Posterior vena cava (tissue), 2 donors: ENCODE results near the gene DDAH1. TPM values are rescaled to one million over a fixed set of nuclear protein-coding genes. Genes with fewer than 3 reads are reported as not detected.

ENCODE experiments used
- DNase-seq: peaks from one replicate; pipeline ENCODE4 v3.0.0-alpha.2; 2020; ENCODE audit warnings: low spot score
- intact Hi-C, 2 donors: fragments of 100-400 bp; cut with DNase I; formaldehyde crosslinking; loops; one replicate each; pipeline versions ENCODE4 v1.14.1 to v1.14.2; 2022 to 2023
- total RNA-seq, 2 donors: library from RNA; stranded (reverse); fragmentation: NEBNext Ultra II Directional; extraction: Animal tissue kit (Norgen Biotek cat#: 25700); gene quantifications; one replicate each; pipeline ENCODE4 v1.2.1, GENCODE V29; 2021
- donor health status: DM: yes; HTN: yes; CAD: no.
- donor health status: DM: yes; HTN: yes; CAD: no.

Gene DDAH1
- total RNA-seq, 2 donors from 2014 or later: 31.8 to 46.1 TPM

- intact Hi-C loops: no loop called here
Measured at GRCh38 chr1:85274969-85275453, 189.9 kb downstream of the DDAH1 start.

GRCh38 chr1:85273397-85273796, 191.6 kb downstream of the DDAH1 start:
- DNase-seq: no peak
- intact Hi-C loops: no loop called here

More at GRCh38 chr1:85274969-85275453, 189.9 kb downstream of the DDAH1 start:
- DNase-seq: no peak

DNA sequence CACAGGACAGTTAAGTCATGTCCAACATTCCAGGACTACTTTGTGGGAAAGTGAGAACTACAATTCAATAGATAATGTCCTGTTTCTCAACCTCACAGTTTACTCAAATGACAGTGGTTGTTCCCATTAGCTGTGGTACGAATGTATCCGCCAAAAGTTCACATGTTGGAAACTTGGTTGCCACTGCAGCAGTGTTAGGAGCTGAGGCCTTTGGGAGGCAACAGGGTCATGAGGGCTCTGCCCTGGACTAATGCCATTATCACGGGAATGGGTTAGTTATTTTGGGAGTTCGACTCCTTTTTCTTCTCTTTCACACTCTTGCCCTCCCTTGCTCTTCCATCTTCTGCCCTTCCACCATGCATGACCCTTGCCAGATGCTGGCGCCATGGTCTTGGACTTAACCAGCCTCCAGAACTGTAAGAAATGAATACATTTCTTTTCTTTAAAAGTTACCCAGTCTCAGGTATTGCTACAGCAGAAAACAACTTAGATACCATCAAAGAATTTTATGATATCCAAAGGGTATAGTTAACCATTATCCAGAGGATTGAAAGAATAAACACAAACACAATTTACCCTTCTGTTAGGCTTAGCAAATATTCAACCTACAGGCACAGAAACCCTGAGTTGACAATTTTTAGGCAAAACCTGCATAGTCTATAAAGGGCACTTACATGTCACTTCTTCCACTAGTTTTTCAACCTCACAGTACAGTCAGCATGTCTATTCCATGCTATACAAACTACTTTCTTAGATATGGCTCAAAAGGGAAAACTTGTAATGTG, 196.0 kb downstream of the DDAH1 start:
- intact Hi-C loops: no loop called here
- DNase-seq: no peak

Other genes starting within 250 kb of the DDAH1 start
- 10 to 100 TPM; 17.5 to 22.9 TPM for gene C1orf52, start 205.5 kb downstream of the DDAH1 start, total RNA-seq
- 10 to 100 TPM; 17.0 to 22.1 TPM for gene BCL10, start 188.5 kb downstream of the DDAH1 start, total RNA-seq
- 100 to 1,000 TPM; 289 to 751 TPM for gene CCN1, start 115.6 kb upstream of the DDAH1 start, total RNA-seq
- gene ZNHIT6, start 243.3 kb upstream of the DDAH1 start, total RNA-seq: 10 to 100 TPM; 21.0 to 23.5 TPM